Stimulated activated CD4-positive, alpha-beta T cell treated with anti-CD3 and anti-CD28 coated beads, TNF-alpha, amount 100 ng/mL, for 48 hours (primary cell): ENCODE results near the gene CYP26C1.
A peak's percentile ranks its signal among the peaks of the same experiment; 100 is the strongest.

ENCODE experiments used
- DNase-seq, 3 donors: peaks; one replicate each; pipeline ENCODE4 v3.0.0-alpha.2; 2020; ENCODE audit warnings: low read depth in 3 of 3

Gene CYP26C1, protein sequence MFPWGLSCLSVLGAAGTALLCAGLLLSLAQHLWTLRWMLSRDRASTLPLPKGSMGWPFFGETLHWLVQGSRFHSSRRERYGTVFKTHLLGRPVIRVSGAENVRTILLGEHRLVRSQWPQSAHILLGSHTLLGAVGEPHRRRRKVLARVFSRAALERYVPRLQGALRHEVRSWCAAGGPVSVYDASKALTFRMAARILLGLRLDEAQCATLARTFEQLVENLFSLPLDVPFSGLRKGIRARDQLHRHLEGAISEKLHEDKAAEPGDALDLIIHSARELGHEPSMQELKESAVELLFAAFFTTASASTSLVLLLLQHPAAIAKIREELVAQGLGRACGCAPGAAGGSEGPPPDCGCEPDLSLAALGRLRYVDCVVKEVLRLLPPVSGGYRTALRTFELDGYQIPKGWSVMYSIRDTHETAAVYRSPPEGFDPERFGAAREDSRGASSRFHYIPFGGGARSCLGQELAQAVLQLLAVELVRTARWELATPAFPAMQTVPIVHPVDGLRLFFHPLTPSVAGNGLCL

GRCh38 chr10:93059975-93060886, at the start of gene CYP26C1:
CYP26C1 (plus strand) TSS chr10:93060798; CDS start chr10:93061264, 466 bp downstream.
- no peak for DNase-seq

DNA sequence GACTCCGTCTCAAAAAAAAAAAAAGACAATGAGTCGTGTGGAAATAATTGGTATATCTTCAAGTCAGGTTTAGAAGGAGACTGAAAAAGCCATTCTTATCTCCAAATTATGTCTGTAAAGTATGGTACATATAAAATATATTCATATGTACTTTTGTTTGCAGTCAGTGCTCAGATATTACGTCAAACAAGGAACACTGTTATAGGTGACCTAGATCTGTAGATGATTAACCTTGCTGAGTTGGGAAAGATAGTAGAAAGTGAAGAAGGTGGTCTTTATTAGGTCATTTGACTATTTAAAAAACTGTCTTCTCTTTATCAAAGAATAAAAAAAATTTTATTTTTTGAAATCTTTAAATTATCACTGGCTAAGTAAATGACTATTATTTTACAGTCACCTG, 44.9 kb upstream of the CYP26C1 start:
- DNase-seq: no peak

DNA sequence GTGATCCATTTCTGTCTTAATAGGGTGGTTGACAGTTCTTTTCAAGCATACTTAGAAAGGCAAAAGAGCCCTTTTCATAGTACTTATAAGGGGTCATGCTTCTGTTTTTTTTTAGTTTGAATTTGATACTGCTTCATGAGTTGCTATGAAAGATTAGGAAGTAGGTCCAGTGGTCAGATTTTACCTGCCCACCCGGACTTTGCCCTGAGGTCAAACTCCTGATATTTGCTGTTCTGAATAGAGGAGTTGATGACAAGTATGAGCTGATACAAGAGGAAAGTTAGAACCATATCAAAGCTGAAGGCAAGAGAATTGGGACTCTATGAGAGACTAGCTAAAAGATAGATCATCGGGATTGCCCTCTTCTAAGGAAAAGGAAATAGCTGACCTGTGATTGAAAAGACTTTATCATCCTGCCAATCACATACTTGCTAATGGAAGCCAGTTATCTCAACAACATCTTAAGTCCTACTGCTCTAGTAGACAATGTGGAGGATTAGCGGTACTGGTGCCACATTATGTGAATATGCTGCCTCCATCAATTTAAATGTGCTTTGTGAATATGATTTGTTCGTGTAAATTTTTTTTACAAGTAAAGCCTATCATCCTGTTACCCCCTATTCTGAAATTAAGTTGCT, 37.5 kb upstream of the CYP26C1 start:
- DNase-seq: no peak

DNA sequence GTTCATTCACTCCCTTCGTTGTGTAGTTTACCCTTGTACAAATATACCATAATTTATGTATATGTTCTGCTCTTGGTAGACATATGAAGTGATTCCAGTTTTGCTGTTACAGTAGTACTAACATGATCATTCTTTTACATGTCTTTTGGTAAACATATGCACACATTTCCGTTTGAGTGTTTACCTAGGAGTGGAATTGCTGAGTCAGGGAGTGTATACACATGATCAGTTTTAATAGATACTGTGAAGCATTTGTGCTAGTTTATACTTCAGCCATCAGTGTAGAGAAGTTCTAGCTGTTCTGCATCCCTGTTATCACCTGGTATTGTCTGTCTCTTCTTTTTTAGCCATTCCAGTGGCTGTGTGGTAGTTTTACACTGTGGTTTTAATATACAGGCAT, 34.5 kb upstream of the CYP26C1 start:
- no peak for DNase-seq

GRCh38 chr10:93027508-93027907, 33.1 kb upstream of the CYP26C1 start:
- DNase-seq: no peak

DNA sequence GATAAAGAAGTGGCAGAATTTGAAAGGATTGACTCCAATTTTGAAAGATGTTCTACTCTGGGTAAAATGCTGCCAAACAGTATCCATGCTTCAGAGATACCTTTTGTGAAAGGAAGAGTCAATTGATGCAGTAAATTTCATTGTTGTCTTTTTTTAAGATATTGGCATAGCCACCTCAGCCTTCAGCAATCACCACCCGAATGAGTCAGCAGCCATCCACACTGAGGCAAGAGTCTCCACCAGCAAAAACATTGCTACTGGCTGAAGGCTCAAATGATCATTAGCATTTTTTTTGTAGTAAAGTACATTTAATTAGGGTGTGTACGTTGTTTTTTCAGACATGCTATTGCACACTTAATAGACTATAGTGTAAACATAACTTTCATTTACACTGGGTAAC, 31.7 kb upstream of the CYP26C1 start:
- DNase-seq: no peak

- DNase-seq: no peak
Observed at GRCh38 chr10:93030409-93030808, 30.2 kb upstream of the CYP26C1 start.

- DNase-seq: no peak
Observed at GRCh38 chr10:93032105-93032808, 28.3 kb upstream of the CYP26C1 start.

DNA sequence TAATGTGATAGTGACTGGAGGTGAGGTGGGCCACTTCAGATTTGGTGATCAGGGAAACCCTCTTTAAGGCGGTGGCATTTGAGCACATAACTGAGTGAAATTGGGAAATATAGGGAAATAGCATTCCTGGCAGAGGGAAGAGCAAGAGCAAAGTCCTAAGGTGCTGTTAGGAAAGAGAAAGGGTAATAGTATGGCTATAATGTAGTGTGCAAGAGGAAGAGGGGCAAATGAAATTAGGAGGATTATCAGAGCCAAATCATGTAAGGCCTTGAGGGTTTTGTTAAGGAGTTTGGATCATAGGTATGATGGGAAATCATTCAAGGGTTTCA, 27.8 kb upstream of the CYP26C1 start:
- DNase-seq: no peak

GRCh38 chr10:93034426-93034825, 26.2 kb upstream of the CYP26C1 start:
- no peak for DNase-seq

- DNase-seq: no peak
Observed at GRCh38 chr10:93039110-93039509, 21.5 kb upstream of the CYP26C1 start.

GRCh38 chr10:93039721-93040120, 20.9 kb upstream of the CYP26C1 start:
- DNase-seq: no peak

- DNase-seq: no peak
Observed at GRCh38 chr10:93054486-93054885, 6.1 kb upstream of the CYP26C1 start.

DNA sequence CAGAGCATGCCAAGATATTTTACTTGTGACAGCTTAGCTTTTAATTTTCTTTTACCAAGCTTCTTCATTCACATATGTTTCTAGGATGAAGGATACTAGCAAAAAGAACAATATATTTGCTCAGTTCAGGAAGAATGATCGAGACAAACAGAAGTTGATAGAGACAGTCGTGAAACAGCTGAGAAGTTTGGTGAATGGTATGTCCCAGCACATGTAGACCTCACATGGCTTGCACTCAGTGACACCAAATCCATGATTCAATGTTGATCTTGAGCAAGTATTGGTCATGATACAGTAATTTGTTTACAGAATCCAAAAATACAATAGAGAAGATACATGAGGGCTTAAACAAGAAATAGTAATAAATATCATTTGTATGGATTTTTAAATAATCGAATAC, 2.5 kb upstream of the CYP26C1 start:
- DNase-seq: no peak

DNA sequence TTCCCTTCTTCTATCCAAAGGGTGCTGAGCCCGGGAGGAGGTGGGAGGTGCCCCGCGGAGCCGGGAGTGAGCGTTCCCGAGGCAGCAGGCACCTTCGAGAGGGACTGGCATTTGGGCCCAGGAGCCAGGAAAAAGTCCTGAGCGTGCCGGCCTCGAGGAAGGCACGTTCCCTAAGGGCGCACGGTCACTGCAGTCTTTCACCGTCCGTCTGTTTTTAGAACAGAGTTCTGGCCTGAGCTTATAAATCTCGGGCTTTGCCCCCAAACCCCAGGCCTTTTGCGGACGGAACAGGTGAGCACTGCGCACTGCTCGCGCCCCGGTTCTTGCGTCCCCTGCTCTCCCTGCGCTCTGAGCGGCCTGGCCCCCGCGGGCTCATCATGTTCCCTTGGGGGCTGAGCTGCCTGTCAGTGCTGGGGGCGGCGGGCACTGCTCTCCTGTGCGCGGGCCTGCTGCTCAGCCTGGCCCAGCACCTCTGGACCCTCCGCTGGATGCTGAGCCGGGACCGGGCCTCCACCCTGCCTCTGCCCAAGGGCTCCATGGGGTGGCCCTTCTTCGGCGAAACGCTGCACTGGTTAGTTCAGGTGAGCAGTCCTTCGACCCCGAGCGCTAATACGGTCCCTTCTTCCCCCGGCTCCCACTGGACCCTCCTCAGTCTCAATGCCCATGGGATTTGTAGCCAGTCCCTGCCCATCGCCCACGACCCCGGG, 442 bp downstream of the CYP26C1 start:
- DNase-seq: no peak

GRCh38 chr10:93061594-93062513, 1.3 kb downstream of the CYP26C1 start:
- no peak for DNase-seq

DNA sequence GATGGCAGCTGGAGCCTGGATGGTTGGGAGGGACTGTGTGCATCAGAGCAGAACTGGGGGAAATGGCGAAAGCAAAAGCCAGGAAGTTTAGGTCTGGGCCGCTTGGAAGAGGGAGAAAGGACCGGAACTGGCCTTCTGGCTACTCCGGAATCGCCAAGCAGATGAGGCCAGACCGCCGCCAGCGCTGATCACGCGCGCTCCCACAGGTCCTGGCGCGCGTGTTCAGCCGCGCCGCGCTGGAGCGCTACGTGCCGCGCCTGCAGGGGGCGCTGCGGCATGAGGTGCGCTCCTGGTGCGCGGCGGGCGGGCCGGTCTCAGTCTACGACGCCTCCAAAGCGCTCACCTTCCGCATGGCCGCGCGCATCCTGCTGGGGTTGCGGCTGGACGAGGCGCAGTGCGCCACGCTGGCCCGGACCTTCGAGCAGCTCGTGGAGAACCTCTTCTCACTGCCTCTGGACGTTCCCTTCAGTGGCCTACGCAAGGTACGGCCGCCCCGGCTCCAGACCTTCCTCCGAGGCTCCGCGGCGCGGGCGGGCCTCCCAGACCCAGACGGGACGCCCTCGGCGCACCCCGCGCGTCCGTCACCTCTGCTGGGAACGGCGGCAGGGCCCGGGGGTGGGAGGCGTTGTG, 2.0 kb downstream of the CYP26C1 start:
- peak in 2 of 3 donors; percentile 35 to 67 for DNase-seq

GRCh38 chr10:93063144-93063976, 2.8 kb downstream of the CYP26C1 start:
- no peak for DNase-seq
